Natural killer cell treated with Interleukin-12 subunit alpha and Interleukin-12 subunit beta and Interleukin-15 and Interleukin-18, amount 100 ng/mL, for 72 hours (primary cell): ENCODE data around the gene P4HA3. TPM values are rescaled to one million over a fixed set of nuclear protein-coding genes. Genes with fewer than 3 reads are reported as not detected.

Experiments used
- ATAC-seq, 2 donors: fragments of 150-1000 bp; cut with Tn5 transposase in 1 of 2; sonication (Bioruptor Pico), chemical (Tn5 transposase) in 1 of 2; 2 replicates each; pipeline ENCODE4 v1.10.0; 2021
- DNase-seq: peaks from one replicate; pipeline ENCODE4 v3.0.0; 2022; ENCODE audit warnings: low spot score
- H3K27ac Mint-ChIP-seq, 2 donors: 1 replicate in 1 of 2; 2 replicates in 1 of 2; pipeline ENCODE4 v1.8.0; 2022; ENCODE audit warnings: mixed read lengths in 2 of 2, mild to moderate bottlenecking in 1 of 2, moderate library complexity in 1 of 2
- H3K27me3 Mint-ChIP-seq, 2 donors: 1 replicate in 1 of 2; 2 replicates in 1 of 2; pipeline ENCODE4 v1.8.0; 2022; ENCODE audit warnings: mixed read lengths in 2 of 2
- H3K36me3 Mint-ChIP-seq: one replicate; pipeline ENCODE4 v1.8.0; 2022; ENCODE audit warnings: mixed read lengths
- H3K4me1 Mint-ChIP-seq, 2 donors: 1 replicate in 1 of 2; 2 replicates in 1 of 2; pipeline ENCODE4 v1.8.0; 2022; ENCODE audit warnings: low read depth in 2 of 2, mixed read lengths in 2 of 2, mild to moderate bottlenecking in 1 of 2
- H3K4me3 Mint-ChIP-seq: one replicate; pipeline ENCODE4 v1.8.0; 2022; ENCODE audit warnings: mixed read lengths
- H3K9me3 Mint-ChIP-seq: 2 replicates; pipeline ENCODE4 v1.8.0; 2022; ENCODE audit warnings: mixed read lengths
- total RNA-seq, 2 donors: library from RNA; stranded (reverse); gene quantifications; one replicate each; pipeline ENCODE4 v1.2.3, GENCODE V29; 2022

Gene P4HA3
- total RNA-seq, 2 donors from 2014 or later = not detected

GRCh38 chr11:74232311-74232950, 79.0 kb downstream of the P4HA3 start:
- H3K4me1 Mint-ChIP-seq = peaks cover 0 to 2% of the 10 kb centered on the region in 2 donors
- no peaks in the 10 kb centered on the region for H3K36me3 Mint-ChIP-seq
- no peak overlapping the region for H3K4me3 Mint-ChIP-seq
- no peak for ATAC-seq
- no peak overlapping the region for H3K27ac Mint-ChIP-seq
- DNase-seq = no peak
- no peaks in the 10 kb centered on the region for H3K9me3 Mint-ChIP-seq
- no peaks in the 10 kb centered on the region for H3K27me3 Mint-ChIP-seq

GRCh38 chr11:74226907-74227306, 84.5 kb downstream of the P4HA3 start:
- no peak overlapping the region for H3K4me3 Mint-ChIP-seq
- peaks cover 9% of the 10 kb centered on the region for H3K36me3 Mint-ChIP-seq
- no peak overlapping the region for H3K27ac Mint-ChIP-seq
- no peaks in the 10 kb centered on the region for H3K27me3 Mint-ChIP-seq
- no peak for ATAC-seq
- H3K9me3 Mint-ChIP-seq = no peaks in the 10 kb centered on the region
- peaks cover 0 to under 1% of the 10 kb centered on the region in 2 donors for H3K4me1 Mint-ChIP-seq
- no peak for DNase-seq

GRCh38 chr11:74225565-74225964, 85.9 kb downstream of the P4HA3 start:
- Mint-ChIP-seq H3K4me1 (no peaks in the 10 kb centered on the region), H3K4me3 (no peak overlapping the region), H3K9me3 (no peaks in the 10 kb centered on the region), H3K27me3 (no peaks in the 10 kb centered on the region), H3K27ac (no peak overlapping the region), H3K36me3 (peaks cover 9% of the 10 kb centered on the region)
- no peak for DNase-seq
- no peak for ATAC-seq

- no peak overlapping the region for H3K4me3 Mint-ChIP-seq
- no peaks in the 10 kb centered on the region for H3K27me3 Mint-ChIP-seq
- H3K9me3 Mint-ChIP-seq = no peaks in the 10 kb centered on the region
- peaks cover 9% of the 10 kb centered on the region for H3K36me3 Mint-ChIP-seq
- DNase-seq (no peak), ATAC-seq (no peak)
- H3K27ac Mint-ChIP-seq = no peak overlapping the region
- H3K4me1 Mint-ChIP-seq = no peaks in the 10 kb centered on the region
Observed at GRCh38 chr11:74221816-74222215, 89.6 kb downstream of the P4HA3 start.

GRCh38 chr11:74220376-74220775, 91.1 kb downstream of the P4HA3 start:
- Mint-ChIP-seq H3K27ac (no peak overlapping the region), H3K27me3 (no peaks in the 10 kb centered on the region), H3K36me3 (peaks cover 17% of the 10 kb centered on the region), H3K4me1 (no peaks in the 10 kb centered on the region), H3K4me3 (no peak overlapping the region), H3K9me3 (no peaks in the 10 kb centered on the region)
- ATAC-seq (no peak), DNase-seq (no peak)

Other genes starting within 250 kb of the P4HA3 start
- gene C2CD3, start 140.6 kb downstream of the P4HA3 start, total RNA-seq = 10 to 100 TPM; 49.1 to 76.7 TPM
- gene PPME1, start 140.4 kb downstream of the P4HA3 start, total RNA-seq = 10 to 100 TPM; 50.6 to 51.5 TPM
- gene PGM2L1, start 86.8 kb upstream of the P4HA3 start, total RNA-seq = 1 to 10 TPM; 1.4 to 2.4 TPM
- under 1 TPM; 0.10 to 0.73 TPM for gene KCNE3, start 155.9 kb upstream of the P4HA3 start, total RNA-seq
- gene LIPT2, start 182.1 kb upstream of the P4HA3 start, total RNA-seq = 1 to 10 TPM; 1.8 to 3.4 TPM